Erythroblast (primary cell): ENCODE results near the gene EGLN3.

ENCODE experiments used
- GATA1 ChIP-seq: IDR thresholded peaks from 2 replicates; pipeline ENCODE4 v1.6.1; 2011; ENCODE audit warnings: low read depth, mild to moderate bottlenecking, control low read depth, low read length, moderate library complexity
- POLR2A ChIP-seq: IDR thresholded peaks from 2 replicates; pipeline ENCODE4 v1.6.1; 2011; ENCODE audit warnings: mild to moderate bottlenecking, low read length

DNA sequence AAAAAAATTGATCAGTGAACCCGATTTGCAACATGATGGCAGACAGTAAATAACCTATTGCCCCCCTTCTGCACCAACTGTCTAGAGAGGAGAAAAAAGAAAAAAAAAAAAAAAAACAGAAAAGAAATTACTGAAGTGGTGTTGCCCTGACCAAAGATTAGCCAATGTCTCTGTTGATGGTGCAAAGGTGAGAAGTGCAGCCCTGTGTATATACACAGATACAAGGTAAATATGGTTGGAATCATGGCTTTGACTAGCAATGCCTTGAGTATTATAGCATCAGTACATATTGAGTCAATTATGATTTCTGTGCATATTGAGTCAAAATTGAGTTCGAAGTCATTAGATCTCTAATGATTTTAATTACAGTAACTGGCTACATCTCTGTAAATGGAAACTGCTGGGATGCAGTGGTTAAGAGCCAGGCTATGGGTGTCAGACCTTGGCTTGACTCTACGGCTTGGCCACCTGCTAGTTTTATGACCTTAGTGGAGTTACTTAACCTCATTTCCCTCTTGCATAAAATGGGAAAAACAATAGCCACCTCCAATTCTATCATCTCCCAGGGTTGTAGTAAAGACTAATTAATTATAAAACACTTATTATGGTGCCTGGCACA is 51.0 kb downstream of the EGLN3 start:
- TF ChIP-seq POLR2A (no peak), GATA1 (no peak)
